Body of pancreas (tissue), 4 donors: ENCODE results near the gene HNRNPL.

Experiments
- POLR2A ChIP-seq, 3 donors: fragments of 450-650 bp; IDR thresholded peaks; one replicate each; pipeline ENCODE4 v1.6.1; 2016; ENCODE audit warnings: antibody characterized with exemption in 3 of 3, mild to moderate bottlenecking in 2 of 3
- TF ChIP-seq, protein P1 (sequence below), 7 experiments: fragments of 450-650 bp in 4 of 7; fragments of 200-600 bp in 3 of 7; sonication (generic) in 3 of 7; IDR thresholded peaks; one replicate each; pipeline ENCODE4 v1.5.1; 2016 to 2019; ENCODE audit warnings: antibody characterized with exemption in 7 of 7

GRCh38 chr19:38799104-38799503, 50.7 kb downstream of the HNRNPL start:
- TF ChIP-seq, protein P1, sequence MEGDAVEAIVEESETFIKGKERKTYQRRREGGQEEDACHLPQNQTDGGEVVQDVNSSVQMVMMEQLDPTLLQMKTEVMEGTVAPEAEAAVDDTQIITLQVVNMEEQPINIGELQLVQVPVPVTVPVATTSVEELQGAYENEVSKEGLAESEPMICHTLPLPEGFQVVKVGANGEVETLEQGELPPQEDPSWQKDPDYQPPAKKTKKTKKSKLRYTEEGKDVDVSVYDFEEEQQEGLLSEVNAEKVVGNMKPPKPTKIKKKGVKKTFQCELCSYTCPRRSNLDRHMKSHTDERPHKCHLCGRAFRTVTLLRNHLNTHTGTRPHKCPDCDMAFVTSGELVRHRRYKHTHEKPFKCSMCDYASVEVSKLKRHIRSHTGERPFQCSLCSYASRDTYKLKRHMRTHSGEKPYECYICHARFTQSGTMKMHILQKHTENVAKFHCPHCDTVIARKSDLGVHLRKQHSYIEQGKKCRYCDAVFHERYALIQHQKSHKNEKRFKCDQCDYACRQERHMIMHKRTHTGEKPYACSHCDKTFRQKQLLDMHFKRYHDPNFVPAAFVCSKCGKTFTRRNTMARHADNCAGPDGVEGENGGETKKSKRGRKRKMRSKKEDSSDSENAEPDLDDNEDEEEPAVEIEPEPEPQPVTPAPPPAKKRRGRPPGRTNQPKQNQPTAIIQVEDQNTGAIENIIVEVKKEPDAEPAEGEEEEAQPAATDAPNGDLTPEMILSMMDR (IDR thresholded peaks at IDR 0.05): no peak
- no peak for TF ChIP-seq POLR2A (IDR thresholded peaks at IDR 0.05)
